Hepatocyte (in vitro differentiated cells): ENCODE measurements around the gene SNX17. TPM values are rescaled to one million over a fixed set of nuclear protein-coding genes. Genes with fewer than 3 reads are reported as not detected.
"Not testable (repeated sequence)": the region's sequence is repeated elsewhere in the genome, so short reads cannot be mapped to it uniquely, and the experiment has no call there.

Source experiments
- DNase-seq: peaks from one replicate; pipeline ENCODE4 v3.0.0-alpha.2; 2016; ENCODE audit warnings: low spot score
- H2AFZ ChIP-seq: fragments of 200-600 bp; sonication (generic); 2 replicates; pipeline ENCODE4 v1.6.0; 2016; ENCODE audit warnings: antibody characterized with exemption, mild to moderate bottlenecking
- H3K27ac ChIP-seq: fragments of 200-600 bp; sonication (generic); 2 replicates; pipeline ENCODE4 v1.5.1; 2016; ENCODE audit warnings: mild to moderate bottlenecking
- H3K27me3 ChIP-seq: fragments of 200-600 bp; sonication (generic); 2 replicates; pipeline ENCODE4 v1.6.1; 2016
- H3K36me3 ChIP-seq: fragments of 200-600 bp; sonication (generic); replicated peaks from 2 replicates; pipeline ENCODE4 v1.5.1; 2016; ENCODE audit warnings: low read depth; ENCODE audit not compliant: insufficient read depth
- H3K4me1 ChIP-seq: fragments of 200-600 bp; sonication (generic); 2 replicates; pipeline ENCODE4 v1.5.1; 2016; ENCODE audit warnings: mild to moderate bottlenecking, moderate library complexity; ENCODE audit not compliant: insufficient read depth
- H3K4me2 ChIP-seq: fragments of 200-600 bp; sonication (generic); 2 replicates; pipeline ENCODE4 v1.6.0; 2016
- H3K4me3 ChIP-seq: fragments of 200-600 bp; sonication (generic); 2 replicates; pipeline ENCODE4 v1.5.1; 2016; ENCODE audit warnings: mild to moderate bottlenecking
- H3K79me2 ChIP-seq: fragments of 200-600 bp; sonication (generic); 2 replicates; pipeline ENCODE4 v1.6.0; 2017; ENCODE audit warnings: mild to moderate bottlenecking
- H3K9me2 ChIP-seq: fragments of 200-600 bp; sonication (generic); replicated peaks from 2 replicates; pipeline ENCODE4 v1.6.0; 2017; ENCODE audit warnings: mild to moderate bottlenecking; ENCODE audit not compliant: insufficient read depth
- H3K9me3 ChIP-seq: fragments of 200-600 bp; sonication (generic); 2 replicates; pipeline ENCODE4 v1.5.1; 2016; ENCODE audit warnings: low read depth, mild to moderate bottlenecking
- H4K20me1 ChIP-seq: fragments of 200-600 bp; sonication (generic); 2 replicates; pipeline ENCODE4 v1.6.0; 2016; ENCODE audit warnings: mild to moderate bottlenecking; ENCODE audit not compliant: insufficient read depth, poor library complexity, severe bottlenecking
- EZH2 ChIP-seq: fragments of 200-600 bp; sonication (generic); IDR thresholded peaks from 2 replicates; pipeline ENCODE4 v1.6.1; 2016; ENCODE audit warnings: antibody characterized with exemption, mild to moderate bottlenecking, borderline replicate concordance
- EZH2phosphoT487 ChIP-seq: fragments of 200-600 bp; sonication (generic); IDR thresholded peaks from one replicate; pipeline ENCODE4 v1.6.1; 2018; ENCODE audit warnings: antibody characterized with exemption, mild to moderate bottlenecking, low read depth, moderate library complexity; ENCODE audit not compliant: unreplicated experiment, severe bottlenecking
- WGBS: methylation state at CpG from one replicate; pipeline ENCODE4 v1.1.6; 2016; ENCODE audit warnings: low lambda C conversion rate; ENCODE audit errors: missing lambda C conversion rate; 5-methylcytosine and 5-hydroxymethylcytosine counted together
- polyA plus RNA-seq: library from polyadenylated mRNA; unstranded; fragments of >200 nt; fragmentation: Nextera tagmentation; extraction: Ambion mirVana; gene quantifications from 2 replicates; pipeline ENCODE4 v1.2.1, GENCODE V29; 2016
- total RNA-seq: library from RNA; depleted of rRNA; stranded (reverse); fragments of >200 nt; gene quantifications from 2 replicates; pipeline ENCODE4 v1.2.3, GENCODE V29; 2014
- TF ChIP-seq, protein P1 (sequence below): fragments of 200-600 bp; sonication (generic); IDR thresholded peaks from 2 replicates; pipeline ENCODE4 v1.5.1; 2016; ENCODE audit warnings: antibody characterized with exemption, mild to moderate bottlenecking; ENCODE audit not compliant: poor library complexity

Gene SNX17
- total and polyA plus RNA-seq, 2 experiments from 2014 or later, result 81.8 to 109 TPM

GRCh38 chr2:27421660-27422250, 51.3 kb downstream of the SNX17 start:
- 84% methylated on average over 4 of the region's 4 CpGs for WGBS
- Histone ChIP-seq H4K20me1 (no peaks in the 10 kb centered on the region), H3K4me2 (no peak overlapping the region), H3K9me2 (no peaks in the 10 kb centered on the region), H3K27ac (no peak overlapping the region), H3K9me3 (no peaks in the 10 kb centered on the region), H3K79me2 (no peaks in the 10 kb centered on the region), H2AFZ (no peak overlapping the region), H3K36me3 (no peaks in the 10 kb centered on the region), H3K4me3 (no peak overlapping the region), H3K4me1 (no peaks in the 10 kb centered on the region), H3K27me3 (no peaks in the 10 kb centered on the region)
- no peak for DNase-seq
- TF ChIP-seq EZH2phosphoT487, result no peak
- TF ChIP-seq EZH2, result no peak
- TF ChIP-seq, protein P1, sequence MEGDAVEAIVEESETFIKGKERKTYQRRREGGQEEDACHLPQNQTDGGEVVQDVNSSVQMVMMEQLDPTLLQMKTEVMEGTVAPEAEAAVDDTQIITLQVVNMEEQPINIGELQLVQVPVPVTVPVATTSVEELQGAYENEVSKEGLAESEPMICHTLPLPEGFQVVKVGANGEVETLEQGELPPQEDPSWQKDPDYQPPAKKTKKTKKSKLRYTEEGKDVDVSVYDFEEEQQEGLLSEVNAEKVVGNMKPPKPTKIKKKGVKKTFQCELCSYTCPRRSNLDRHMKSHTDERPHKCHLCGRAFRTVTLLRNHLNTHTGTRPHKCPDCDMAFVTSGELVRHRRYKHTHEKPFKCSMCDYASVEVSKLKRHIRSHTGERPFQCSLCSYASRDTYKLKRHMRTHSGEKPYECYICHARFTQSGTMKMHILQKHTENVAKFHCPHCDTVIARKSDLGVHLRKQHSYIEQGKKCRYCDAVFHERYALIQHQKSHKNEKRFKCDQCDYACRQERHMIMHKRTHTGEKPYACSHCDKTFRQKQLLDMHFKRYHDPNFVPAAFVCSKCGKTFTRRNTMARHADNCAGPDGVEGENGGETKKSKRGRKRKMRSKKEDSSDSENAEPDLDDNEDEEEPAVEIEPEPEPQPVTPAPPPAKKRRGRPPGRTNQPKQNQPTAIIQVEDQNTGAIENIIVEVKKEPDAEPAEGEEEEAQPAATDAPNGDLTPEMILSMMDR, result no peak

- Histone ChIP-seq H4K20me1 (no peaks in the 10 kb centered on the region), H3K4me1 (peaks cover 4% of the 10 kb centered on the region), H3K9me2 (no peaks in the 10 kb centered on the region), H3K27ac (no peak overlapping the region), H3K4me3 (no peak overlapping the region), H3K9me3 (no peaks in the 10 kb centered on the region), H3K79me2 (peaks cover 3% of the 10 kb centered on the region), H3K4me2 (no peak overlapping the region), H3K36me3 (no peaks in the 10 kb centered on the region), H3K27me3 (no peaks in the 10 kb centered on the region), H2AFZ (no peak overlapping the region)
- DNase-seq, result no peak
- 94% methylated on average over 3 of the region's 3 CpGs for WGBS
- TF ChIP-seq EZH2 (no peak), EZH2phosphoT487 (no peak)
Observed at GRCh38 chr2:27422958-27423357, 52.5 kb downstream of the SNX17 start.

GRCh38 chr2:27425039-27425438, 54.6 kb downstream of the SNX17 start:
- H3K36me3 ChIP-seq, H3K9me3 ChIP-seq, H3K27ac ChIP-seq, H3K4me1 ChIP-seq, H3K4me3 ChIP-seq, H3K4me2 ChIP-seq, H2AFZ ChIP-seq, DNase-seq, H3K9me2 ChIP-seq, H3K27me3 ChIP-seq: not testable (repeated sequence)
- 87% methylated on average over 10 of the region's 10 CpGs for WGBS
- Histone ChIP-seq H3K79me2 (peaks cover 12% of the 10 kb centered on the region), H4K20me1 (peaks cover 10% of the 10 kb centered on the region)

Other genes starting within 250 kb of the SNX17 start
- gene ABHD1, start 246.8 kb upstream of the SNX17 start, total RNA-seq, result 0.03 TPM in 1 of 2 replicates, not detected in the other
- gene ABHD1, start 246.8 kb upstream of the SNX17 start, polyA plus RNA-seq, result 0.58 and 1.1 TPM in 2 replicates
- gene PREB, start 236.0 kb upstream of the SNX17 start, total RNA-seq, result 69.2 and 69.6 TPM in 2 replicates
- 71.7 and 90.3 TPM in 2 replicates for gene PREB, start 236.0 kb upstream of the SNX17 start, polyA plus RNA-seq
- gene PRR30, start 231.2 kb upstream of the SNX17 start, total RNA-seq, result not detected in 2 replicates
- gene PRR30, start 231.2 kb upstream of the SNX17 start, polyA plus RNA-seq, result not detected in 2 replicates
- not detected in 2 replicates for gene TCF23, start 221.6 kb upstream of the SNX17 start, total RNA-seq
- gene TCF23, start 221.6 kb upstream of the SNX17 start, polyA plus RNA-seq, result not detected in 2 replicates
- gene ATRAID, start 158.6 kb upstream of the SNX17 start, total RNA-seq, result 161 and 173 TPM in 2 replicates
- gene ATRAID, start 158.6 kb upstream of the SNX17 start, polyA plus RNA-seq, result 259 and 281 TPM in 2 replicates
- 65.8 and 72.3 TPM in 2 replicates for gene SLC5A6, start 158.3 kb upstream of the SNX17 start, total RNA-seq
- 58.9 and 66.6 TPM in 2 replicates for gene SLC5A6, start 158.3 kb upstream of the SNX17 start, polyA plus RNA-seq
- gene CAD, start 153.2 kb upstream of the SNX17 start, total RNA-seq, result 13.2 and 16.6 TPM in 2 replicates
- 20.7 TPM in 2 replicates for gene CAD, start 153.2 kb upstream of the SNX17 start, polyA plus RNA-seq
- gene SLC30A3, start 107.6 kb upstream of the SNX17 start, total RNA-seq, result 0.20 TPM in 1 of 2 replicates, not detected in the other
- gene SLC30A3, start 107.6 kb upstream of the SNX17 start, polyA plus RNA-seq, result not detected in 2 replicates
- not detected in 2 replicates for gene DNAJC5G, start 95.2 kb upstream of the SNX17 start, total RNA-seq
- gene DNAJC5G, start 95.2 kb upstream of the SNX17 start, polyA plus RNA-seq, result not detected in 2 replicates
- not detected in 2 replicates for gene TRIM54, start 88.2 kb upstream of the SNX17 start, total RNA-seq
- not detected in 2 replicates for gene TRIM54, start 88.2 kb upstream of the SNX17 start, polyA plus RNA-seq
- 1.4 and 2.9 TPM in 2 replicates for gene UCN, start 62.2 kb upstream of the SNX17 start, total RNA-seq
- gene UCN, start 62.2 kb upstream of the SNX17 start, polyA plus RNA-seq, result 1.0 and 2.6 TPM in 2 replicates
- gene MPV17, start 47.5 kb upstream of the SNX17 start, total RNA-seq, result 71.4 and 96.8 TPM in 2 replicates
- gene MPV17, start 47.5 kb upstream of the SNX17 start, polyA plus RNA-seq, result 111 and 131 TPM in 2 replicates
- 51.3 and 53.3 TPM in 2 replicates for gene GTF3C2, start 13.9 kb upstream of the SNX17 start, total RNA-seq
- 46.8 and 58.0 TPM in 2 replicates for gene GTF3C2, start 13.9 kb upstream of the SNX17 start, polyA plus RNA-seq
- 28.0 and 28.7 TPM in 2 replicates for gene EIF2B4, start 278 bp upstream of the SNX17 start, total RNA-seq
- gene EIF2B4, start 278 bp upstream of the SNX17 start, polyA plus RNA-seq, result 67.5 and 68.7 TPM in 2 replicates
- gene ZNF513, start 10.1 kb downstream of the SNX17 start, total RNA-seq, result 16.0 and 20.6 TPM in 2 replicates
- 26.1 and 36.4 TPM in 2 replicates for gene ZNF513, start 10.1 kb downstream of the SNX17 start, polyA plus RNA-seq
- gene PPM1G, start 39.0 kb downstream of the SNX17 start, total RNA-seq, result 60.6 and 64.9 TPM in 2 replicates
- gene PPM1G, start 39.0 kb downstream of the SNX17 start, polyA plus RNA-seq, result 65.7 and 71.0 TPM in 2 replicates
- 114 and 127 TPM in 2 replicates for gene NRBP1, start 58.0 kb downstream of the SNX17 start, total RNA-seq
- gene NRBP1, start 58.0 kb downstream of the SNX17 start, polyA plus RNA-seq, result 157 and 165 TPM in 2 replicates
- gene KRTCAP3, start 71.8 kb downstream of the SNX17 start, total RNA-seq, result 11.4 and 19.3 TPM in 2 replicates
- gene KRTCAP3, start 71.8 kb downstream of the SNX17 start, polyA plus RNA-seq, result 21.0 and 23.3 TPM in 2 replicates
- 12.2 and 13.0 TPM in 2 replicates for gene IFT172, start 119.1 kb downstream of the SNX17 start, total RNA-seq
- 13.3 and 14.4 TPM in 2 replicates for gene IFT172, start 119.1 kb downstream of the SNX17 start, polyA plus RNA-seq
- gene FNDC4, start 124.6 kb downstream of the SNX17 start, total RNA-seq, result 15.6 and 16.3 TPM in 2 replicates
- 21.4 and 24.2 TPM in 2 replicates for gene FNDC4, start 124.6 kb downstream of the SNX17 start, polyA plus RNA-seq
- 7.2 and 7.4 TPM in 2 replicates for gene GCKR, start 126.2 kb downstream of the SNX17 start, total RNA-seq
- gene GCKR, start 126.2 kb downstream of the SNX17 start, polyA plus RNA-seq, result 7.6 and 8.7 TPM in 2 replicates
- 27.7 and 30.7 TPM in 2 replicates for gene ZNF512, start 212.4 kb downstream of the SNX17 start, total RNA-seq
- 13.7 and 19.9 TPM in 2 replicates for gene ZNF512, start 212.4 kb downstream of the SNX17 start, polyA plus RNA-seq